Measurements from ENCODE around the gene SPDEF.

Gene SPDEF

DNA sequence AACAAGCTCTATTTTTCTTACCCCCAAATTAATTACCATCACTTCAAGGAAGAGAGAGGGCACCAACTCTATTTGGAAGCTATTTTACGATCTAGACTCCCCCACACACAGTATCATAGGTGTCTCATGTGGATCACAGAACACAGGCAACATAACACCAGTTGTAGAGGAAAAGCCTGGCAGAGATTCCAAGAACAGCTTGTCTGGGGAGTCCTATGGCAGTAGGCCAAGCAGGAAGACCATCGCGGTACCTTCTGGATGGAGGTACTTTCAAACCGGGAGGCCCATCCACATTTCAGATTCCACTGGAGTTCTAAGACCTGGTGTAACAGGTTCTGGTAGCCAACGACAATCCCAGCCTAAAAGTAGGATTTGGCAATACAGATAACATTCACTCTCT lies 37.6 kb upstream of the SPDEF start:
- H3K36me3 ChIP-seq (ENCODE audit: control insufficient read depth, insufficient read depth, low read length), result no peaks in the 10 kb centered on the region
- no peaks in the 10 kb centered on the region for H3K9me3 ChIP-seq (ENCODE audit: control insufficient read depth, insufficient read depth, low read length)
- H3K27ac ChIP-seq (ENCODE audit: low read length), result no peak overlapping the region
- no CpG with 5 or more reads among the region's 5 CpGs for WGBS (ENCODE audit: insufficient coverage, insufficient read length)
- no peak for DNase-seq (ENCODE audit: low read depth, low spot score)
- H3K27me3 ChIP-seq (ENCODE audit: control insufficient read depth, insufficient read depth, low read length), result no peaks in the 10 kb centered on the region
- no peak overlapping the region for H3K4me3 ChIP-seq (ENCODE audit: low read length)
- H3K4me1 ChIP-seq (ENCODE audit: control insufficient read depth, insufficient read depth, low read length), result no peaks in the 10 kb centered on the region; the same call in 1 of the 2 replicates

GRCh38 chr6:34592208-34592952 lies 36.3 kb upstream of the SPDEF start:
- Histone ChIP-seq H3K4me3 (ENCODE audit: low read length) (no peak overlapping the region), H3K36me3 (ENCODE audit: control insufficient read depth, insufficient read depth, low read length) (no peaks in the 10 kb centered on the region), H3K27me3 (ENCODE audit: control insufficient read depth, insufficient read depth, low read length) (no peaks in the 10 kb centered on the region), H3K27ac (ENCODE audit: low read length) (no peak overlapping the region), H3K4me1 (ENCODE audit: control insufficient read depth, insufficient read depth, low read length) (no peaks in the 10 kb centered on the region; the same call in 1 of the 2 replicates), H3K9me3 (ENCODE audit: control insufficient read depth, insufficient read depth, low read length) (no peaks in the 10 kb centered on the region)
- no CpG with 5 or more reads among the region's 10 CpGs for WGBS (ENCODE audit: insufficient coverage, insufficient read length)
- DNase-seq (ENCODE audit: low read depth, low spot score), result no peak

DNA sequence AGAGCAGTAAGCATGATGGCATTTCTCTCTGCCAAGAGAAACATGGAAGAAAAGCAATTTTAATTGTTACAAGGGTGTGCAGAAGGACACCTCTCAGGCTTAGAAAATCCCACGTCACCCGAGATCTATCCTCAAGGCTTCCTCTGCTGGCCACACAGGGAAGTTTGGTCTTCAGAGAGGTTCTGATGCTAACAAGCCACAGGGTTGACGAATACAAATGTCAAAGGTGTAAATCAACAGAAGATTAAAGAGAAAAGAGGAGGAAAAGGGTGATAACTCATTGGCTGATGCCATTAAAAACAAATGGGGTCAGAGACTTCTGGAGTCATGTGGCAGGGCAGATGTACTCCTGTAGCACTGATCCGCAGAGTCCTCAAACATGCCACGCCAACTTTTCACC lies 33.6 kb upstream of the SPDEF start:
- H3K27ac ChIP-seq (ENCODE audit: low read length), result no peak overlapping the region
- H3K4me3 ChIP-seq (ENCODE audit: low read length), result no peak overlapping the region
- no CpG with 5 or more reads among the region's 5 CpGs for WGBS (ENCODE audit: insufficient coverage, insufficient read length)
- H3K36me3 ChIP-seq (ENCODE audit: control insufficient read depth, insufficient read depth, low read length), result no peaks in the 10 kb centered on the region
- no peaks in the 10 kb centered on the region for H3K27me3 ChIP-seq (ENCODE audit: control insufficient read depth, insufficient read depth, low read length)
- no peaks in the 10 kb centered on the region for H3K9me3 ChIP-seq (ENCODE audit: control insufficient read depth, insufficient read depth, low read length)
- no peaks in the 10 kb centered on the region; the same call in 1 of the 2 replicates for H3K4me1 ChIP-seq (ENCODE audit: control insufficient read depth, insufficient read depth, low read length)
- no peak for DNase-seq (ENCODE audit: low read depth, low spot score)

- WGBS (ENCODE audit: insufficient coverage, insufficient read length), result no CpG with 5 or more reads among the region's 2 CpGs
- Histone ChIP-seq H3K9me3 (ENCODE audit: control insufficient read depth, insufficient read depth, low read length) (no peaks in the 10 kb centered on the region), H3K4me3 (ENCODE audit: low read length) (no peak overlapping the region), H3K27me3 (ENCODE audit: control insufficient read depth, insufficient read depth, low read length) (no peaks in the 10 kb centered on the region), H3K4me1 (ENCODE audit: control insufficient read depth, insufficient read depth, low read length) (no peaks in the 10 kb centered on the region; the same call in 1 of the 2 replicates), H3K36me3 (ENCODE audit: control insufficient read depth, insufficient read depth, low read length) (no peaks in the 10 kb centered on the region), H3K27ac (ENCODE audit: low read length) (no peak overlapping the region)
- no peak for DNase-seq (ENCODE audit: low read depth, low spot score)
Observed at GRCh38 chr6:34589140-34589539, 33.0 kb upstream of the SPDEF start.

GRCh38 chr6:34587851-34588250 lies 31.7 kb upstream of the SPDEF start:
- Histone ChIP-seq H3K4me3 (ENCODE audit: low read length) (no peak overlapping the region), H3K9me3 (ENCODE audit: control insufficient read depth, insufficient read depth, low read length) (no peaks in the 10 kb centered on the region), H3K4me1 (ENCODE audit: control insufficient read depth, insufficient read depth, low read length) (no peaks in the 10 kb centered on the region; the same call in 1 of the 2 replicates), H3K27me3 (ENCODE audit: control insufficient read depth, insufficient read depth, low read length) (no peaks in the 10 kb centered on the region), H3K36me3 (ENCODE audit: control insufficient read depth, insufficient read depth, low read length) (no peaks in the 10 kb centered on the region), H3K27ac (ENCODE audit: low read length) (no peak overlapping the region)
- WGBS (ENCODE audit: insufficient coverage, insufficient read length), result no CpG with 5 or more reads among the region's 2 CpGs
- DNase-seq (ENCODE audit: low read depth, low spot score), result no peak

DNA sequence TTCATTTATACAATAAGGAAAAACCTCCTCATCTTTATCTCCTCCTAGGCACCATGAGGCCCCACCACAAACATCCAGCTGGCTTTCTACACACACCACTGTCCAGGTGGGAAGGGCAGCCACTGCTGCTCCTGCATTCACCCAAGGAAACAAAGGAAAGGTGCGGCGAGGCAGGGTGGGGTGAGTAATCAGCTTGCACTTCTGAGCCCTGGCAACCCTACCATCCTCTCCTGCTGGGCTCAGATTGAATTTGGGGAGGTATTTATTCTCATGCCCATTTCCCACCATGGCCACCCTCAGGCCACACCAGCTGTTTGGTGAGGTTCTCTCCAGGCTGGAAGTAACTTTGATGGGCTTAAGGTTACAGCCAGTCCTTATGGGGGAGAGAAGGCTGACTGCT lies 31.2 kb upstream of the SPDEF start:
- H3K36me3 ChIP-seq (ENCODE audit: control insufficient read depth, insufficient read depth, low read length), result no peaks in the 10 kb centered on the region
- H3K9me3 ChIP-seq (ENCODE audit: control insufficient read depth, insufficient read depth, low read length), result no peaks in the 10 kb centered on the region
- no peak overlapping the region for H3K4me3 ChIP-seq (ENCODE audit: low read length)
- no peak for DNase-seq (ENCODE audit: low read depth, low spot score)
- H3K27me3 ChIP-seq (ENCODE audit: control insufficient read depth, insufficient read depth, low read length), result no peaks in the 10 kb centered on the region
- H3K4me1 ChIP-seq (ENCODE audit: control insufficient read depth, insufficient read depth, low read length), result no peaks in the 10 kb centered on the region; the same call in none of the 2 replicates
- no CpG with 5 or more reads among the region's 2 CpGs for WGBS (ENCODE audit: insufficient coverage, insufficient read length)
- H3K27ac ChIP-seq (ENCODE audit: low read length), result no peak overlapping the region

DNA sequence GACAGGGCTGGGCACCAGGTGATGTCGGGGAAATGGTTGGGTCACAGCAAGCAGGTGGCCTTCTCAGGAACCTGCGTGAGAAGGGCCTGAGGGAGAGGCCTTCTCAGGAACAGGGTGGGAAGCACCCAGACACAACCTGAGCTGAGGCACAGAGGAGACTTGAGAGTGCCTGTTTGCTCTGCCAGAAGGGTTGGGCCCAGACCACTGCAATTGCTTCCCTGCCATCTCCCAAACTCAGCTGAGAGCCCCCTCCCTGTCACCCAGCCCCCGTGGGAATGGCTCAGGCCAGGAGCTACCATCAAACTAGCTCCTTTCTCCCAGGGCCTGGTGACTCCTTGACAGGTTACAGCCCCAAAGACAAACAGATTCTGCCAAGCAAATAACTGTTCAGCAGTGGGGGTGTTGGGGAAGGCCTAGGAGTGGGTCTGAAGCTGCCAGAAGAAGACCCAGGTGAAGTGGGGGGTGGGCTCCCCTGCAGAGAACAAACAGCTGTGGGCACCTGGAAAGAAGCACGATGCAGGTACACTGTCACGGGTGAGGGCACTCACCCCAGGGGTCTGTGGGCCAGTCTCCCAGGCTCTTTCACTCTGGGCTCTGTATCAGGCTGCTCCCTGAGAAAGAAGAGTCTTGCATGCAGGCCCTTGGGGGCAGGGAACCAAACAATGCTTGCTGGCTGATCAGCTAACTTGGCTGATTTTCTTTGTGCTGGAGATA lies 30.4 kb upstream of the SPDEF start:
- no peaks in the 10 kb centered on the region for H3K9me3 ChIP-seq (ENCODE audit: control insufficient read depth, insufficient read depth, low read length)
- no peak for DNase-seq (ENCODE audit: low read depth, low spot score)
- no CpG with 5 or more reads among the region's 5 CpGs for WGBS (ENCODE audit: insufficient coverage, insufficient read length)
- H3K27ac ChIP-seq (ENCODE audit: low read length), result no peak overlapping the region
- no peaks in the 10 kb centered on the region; the same call in none of the 2 replicates for H3K4me1 ChIP-seq (ENCODE audit: control insufficient read depth, insufficient read depth, low read length)
- H3K4me3 ChIP-seq (ENCODE audit: low read length), result no peak overlapping the region
- H3K36me3 ChIP-seq (ENCODE audit: control insufficient read depth, insufficient read depth, low read length), result no peaks in the 10 kb centered on the region
- H3K27me3 ChIP-seq (ENCODE audit: control insufficient read depth, insufficient read depth, low read length), result no peaks in the 10 kb centered on the region

GRCh38 chr6:34585512-34586061 lies 29.5 kb upstream of the SPDEF start:
- no peak overlapping the region for H3K4me3 ChIP-seq (ENCODE audit: low read length)
- H3K4me1 ChIP-seq (ENCODE audit: control insufficient read depth, insufficient read depth, low read length), result peaks cover 1% of the 10 kb centered on the region
- no peaks in the 10 kb centered on the region for H3K36me3 ChIP-seq (ENCODE audit: control insufficient read depth, insufficient read depth, low read length)
- H3K27ac ChIP-seq (ENCODE audit: low read length), result no peak overlapping the region
- no peak for DNase-seq (ENCODE audit: low read depth, low spot score)
- no peaks in the 10 kb centered on the region for H3K27me3 ChIP-seq (ENCODE audit: control insufficient read depth, insufficient read depth, low read length)
- H3K9me3 ChIP-seq (ENCODE audit: control insufficient read depth, insufficient read depth, low read length), result no peaks in the 10 kb centered on the region
- no CpG with 5 or more reads among the region's 4 CpGs for WGBS (ENCODE audit: insufficient coverage, insufficient read length)

DNA sequence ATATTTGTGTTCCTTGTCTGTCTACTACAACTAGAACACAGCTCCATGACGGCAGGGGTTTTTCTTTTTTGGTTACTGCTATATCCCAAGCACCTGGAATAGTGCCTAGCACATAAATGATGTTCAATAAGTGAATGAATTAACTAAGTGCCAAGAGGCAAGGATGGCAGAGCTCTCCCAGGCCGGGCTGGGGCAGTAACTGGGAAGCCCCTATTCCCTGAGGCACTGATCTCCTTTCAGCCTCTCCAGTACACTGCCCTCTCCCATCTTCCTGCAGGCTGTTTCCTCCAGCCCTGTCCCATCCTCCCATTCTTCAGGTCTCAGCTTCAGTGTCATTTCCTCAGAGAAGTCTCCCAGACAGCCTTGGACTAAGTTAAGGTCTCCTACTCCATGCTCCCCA lies 29.0 kb upstream of the SPDEF start:
- no peaks in the 10 kb centered on the region for H3K36me3 ChIP-seq (ENCODE audit: control insufficient read depth, insufficient read depth, low read length)
- H3K9me3 ChIP-seq (ENCODE audit: control insufficient read depth, insufficient read depth, low read length), result no peaks in the 10 kb centered on the region
- no peaks in the 10 kb centered on the region for H3K27me3 ChIP-seq (ENCODE audit: control insufficient read depth, insufficient read depth, low read length)
- peaks cover 1% of the 10 kb centered on the region for H3K4me1 ChIP-seq (ENCODE audit: control insufficient read depth, insufficient read depth, low read length)
- DNase-seq (ENCODE audit: low read depth, low spot score), result no peak
- H3K4me3 ChIP-seq (ENCODE audit: low read length), result no peak overlapping the region
- no CpG with 5 or more reads among the region's 2 CpGs for WGBS (ENCODE audit: insufficient coverage, insufficient read length)
- no peak overlapping the region for H3K27ac ChIP-seq (ENCODE audit: low read length)

DNA sequence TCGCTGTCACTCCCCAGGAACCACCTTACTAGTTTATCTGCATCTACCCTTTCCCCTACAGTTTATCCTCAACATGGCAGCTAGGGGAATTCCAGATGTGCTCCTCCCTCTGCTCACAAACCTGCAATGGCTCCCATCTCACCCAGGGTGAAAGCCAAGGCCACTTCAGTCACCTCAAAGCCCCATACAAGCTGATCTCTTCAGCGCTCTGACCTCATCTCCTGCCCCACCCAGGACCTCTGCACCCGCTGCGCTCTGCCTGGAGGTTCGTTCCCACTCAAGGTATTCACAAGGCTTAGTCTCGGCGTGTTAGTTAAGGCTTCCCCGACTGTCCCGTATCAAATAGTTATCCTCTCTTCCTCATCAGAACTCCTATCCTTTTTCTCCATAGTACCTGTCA lies 28.6 kb upstream of the SPDEF start:
- Histone ChIP-seq H3K4me1 (ENCODE audit: control insufficient read depth, insufficient read depth, low read length) (peaks cover 1% of the 10 kb centered on the region), H3K36me3 (ENCODE audit: control insufficient read depth, insufficient read depth, low read length) (no peaks in the 10 kb centered on the region), H3K27me3 (ENCODE audit: control insufficient read depth, insufficient read depth, low read length) (no peaks in the 10 kb centered on the region), H3K9me3 (ENCODE audit: control insufficient read depth, insufficient read depth, low read length) (no peaks in the 10 kb centered on the region), H3K4me3 (ENCODE audit: low read length) (no peak overlapping the region), H3K27ac (ENCODE audit: low read length) (no peak overlapping the region)
- WGBS (ENCODE audit: insufficient coverage, insufficient read length), result no CpG with 5 or more reads among the region's 9 CpGs
- DNase-seq (ENCODE audit: low read depth, low spot score), result no peak

All from iPS DF 6.9 (cell line).